Pulmonary artery endothelial cell (primary cell): ENCODE data around the gene GUF1. TPM values are rescaled to one million over a fixed set of nuclear protein-coding genes. Genes with fewer than 3 reads are reported as not detected.
A peak's percentile ranks its signal among the peaks of the same experiment; 100 is the strongest.
"Not testable (repeated sequence)": the region's sequence is repeated elsewhere in the genome, so short reads cannot be mapped to it uniquely, and the experiment has no call there.

ENCODE experiments used
- DNase-seq: peaks from one replicate; pipeline ENCODE4 v3.0.0-alpha.2; 2011; ENCODE audit warnings: low read depth, low spot score
- total RNA-seq: library from RNA; depleted of rRNA; stranded (reverse); fragments of >200 nt; gene quantifications from 2 replicates; pipeline ENCODE4 v1.2.3, GENCODE V29; 2014

Gene GUF1
- total RNA-seq, 1 donor from 2014 or later, result 11.8 TPM

DNA sequence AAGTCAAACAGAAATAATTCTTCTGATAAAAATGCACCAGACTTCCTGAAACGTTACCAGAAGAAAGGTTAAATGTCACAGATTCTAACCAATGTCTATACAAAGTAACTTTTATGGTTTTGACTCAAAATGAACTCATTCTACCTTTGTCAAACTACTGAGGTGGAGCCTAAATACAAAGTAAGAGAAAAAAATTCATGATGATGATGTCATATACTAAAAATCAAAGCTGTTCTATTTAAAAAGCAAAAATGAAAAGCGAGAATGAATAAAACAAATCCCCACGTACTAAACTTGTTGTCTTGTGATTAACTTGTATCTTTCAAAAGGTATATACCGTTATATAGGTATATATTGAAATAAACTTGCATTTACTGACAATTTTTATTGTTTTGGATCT lies 26.5 kb downstream of the GUF1 start:
- no peak for DNase-seq

DNA sequence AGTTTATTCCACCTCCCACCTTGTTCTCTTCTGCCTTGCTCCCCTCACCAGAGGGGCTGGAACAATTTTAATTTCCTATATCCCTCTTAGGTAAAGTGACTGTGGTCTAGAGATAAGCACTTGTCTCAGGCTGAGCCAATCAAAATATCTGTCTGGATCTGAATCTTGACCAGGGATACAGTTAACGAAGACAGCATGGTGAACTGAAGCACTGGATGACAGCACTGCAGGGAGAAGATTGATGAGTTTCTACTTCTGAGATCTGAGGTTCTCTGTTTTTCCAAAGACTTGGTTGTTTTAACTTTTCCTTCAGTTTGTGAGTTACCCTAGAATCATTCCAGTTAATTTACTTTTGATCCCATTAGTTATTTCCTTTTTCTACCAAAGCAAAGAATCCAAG lies 34.9 kb downstream of the GUF1 start:
- no peak for DNase-seq

DNA sequence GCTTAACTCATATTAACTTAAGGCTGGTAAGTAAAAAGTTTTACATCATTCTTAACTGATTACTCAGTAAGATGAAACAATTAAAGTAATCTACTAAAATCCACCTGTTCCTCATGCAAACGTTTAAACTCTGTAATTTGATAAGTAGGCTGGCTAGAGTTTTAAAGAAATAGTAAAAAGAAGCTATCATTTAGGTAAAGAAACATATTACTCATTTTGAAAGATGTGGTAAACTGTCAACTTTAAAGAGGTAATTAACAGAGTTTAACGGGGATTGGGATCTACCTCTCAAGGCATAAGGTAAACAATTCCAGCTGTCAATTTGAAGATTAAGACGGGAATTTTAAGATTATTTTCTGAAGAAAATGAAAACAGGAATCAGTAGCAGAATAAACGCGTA lies 38.4 kb downstream of the GUF1 start:
- DNase-seq, result no peak

DNA sequence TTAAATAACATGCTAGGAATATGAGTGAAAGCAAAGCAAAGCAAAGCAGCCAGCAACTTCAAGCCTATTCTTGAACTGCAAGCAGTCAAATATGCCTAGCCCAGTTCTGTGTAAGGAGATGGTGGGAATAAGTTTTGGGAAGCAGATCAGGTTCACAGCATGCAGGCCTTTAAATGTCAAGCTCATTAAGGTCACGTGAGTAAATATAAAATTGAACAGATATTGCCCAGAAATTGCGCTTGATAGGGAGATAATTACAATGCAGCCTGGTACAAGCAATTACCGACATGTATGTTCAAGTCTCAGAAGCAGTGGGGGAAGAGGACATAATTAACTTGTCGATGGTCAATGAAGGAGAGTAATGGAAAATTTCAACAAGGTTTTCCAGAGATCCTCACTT lies 42.2 kb downstream of the GUF1 start:
- DNase-seq, result no peak

DNA sequence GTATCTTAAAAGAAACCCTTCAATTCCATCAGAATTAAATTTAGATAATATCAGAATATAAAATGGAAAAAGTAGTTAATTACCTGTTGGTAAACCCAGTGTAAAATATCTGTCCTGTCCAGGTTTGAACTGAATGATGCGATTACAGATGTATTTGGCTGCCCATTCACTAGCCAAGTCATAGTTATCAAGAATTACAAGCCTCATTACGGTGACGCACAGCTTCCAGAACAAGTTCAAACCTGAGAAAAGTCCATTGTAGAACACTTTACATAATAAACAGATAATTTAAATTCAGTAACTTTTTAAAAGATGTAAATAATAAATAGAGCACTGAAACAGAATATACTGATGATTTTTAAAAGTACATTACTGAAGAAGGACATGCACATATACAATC lies 43.8 kb downstream of the GUF1 start:
- no peak for DNase-seq

DNA sequence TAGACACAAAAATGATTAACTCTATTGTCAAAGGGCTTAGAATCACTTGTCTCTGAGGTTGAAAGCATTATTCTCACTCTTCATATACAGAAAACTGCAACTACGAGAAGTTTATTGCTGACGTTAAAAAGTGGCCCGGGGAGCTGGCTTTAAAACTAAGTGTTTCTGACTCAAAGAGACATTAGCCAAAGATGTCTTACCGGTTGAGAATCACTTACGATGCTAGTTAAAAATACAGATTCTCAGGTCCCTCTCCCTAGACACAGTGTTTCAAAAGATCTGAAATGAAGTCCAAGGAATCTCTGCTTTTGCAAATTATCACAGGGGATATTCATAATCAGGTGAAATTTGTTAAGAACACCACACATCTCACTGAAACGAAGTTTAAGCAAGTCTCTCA lies 46.9 kb downstream of the GUF1 start:
- DNase-seq, result no peak

DNA sequence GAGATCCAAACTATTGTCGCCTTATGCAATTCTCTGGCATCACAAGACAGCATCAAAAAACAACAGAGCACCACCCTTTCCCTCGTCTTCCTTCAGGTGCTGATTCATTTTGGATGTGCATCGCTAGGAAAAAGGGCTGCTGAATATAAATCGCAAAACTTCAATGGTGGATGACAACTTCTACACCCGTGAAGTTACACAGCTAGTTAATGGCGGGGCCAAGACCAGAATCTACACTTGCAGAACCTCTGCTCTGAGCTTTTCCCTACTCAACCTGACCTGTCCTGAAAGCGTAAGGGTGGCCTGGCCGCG lies 47.5 kb downstream of the GUF1 start:
- DNase-seq, result no peak

DNA sequence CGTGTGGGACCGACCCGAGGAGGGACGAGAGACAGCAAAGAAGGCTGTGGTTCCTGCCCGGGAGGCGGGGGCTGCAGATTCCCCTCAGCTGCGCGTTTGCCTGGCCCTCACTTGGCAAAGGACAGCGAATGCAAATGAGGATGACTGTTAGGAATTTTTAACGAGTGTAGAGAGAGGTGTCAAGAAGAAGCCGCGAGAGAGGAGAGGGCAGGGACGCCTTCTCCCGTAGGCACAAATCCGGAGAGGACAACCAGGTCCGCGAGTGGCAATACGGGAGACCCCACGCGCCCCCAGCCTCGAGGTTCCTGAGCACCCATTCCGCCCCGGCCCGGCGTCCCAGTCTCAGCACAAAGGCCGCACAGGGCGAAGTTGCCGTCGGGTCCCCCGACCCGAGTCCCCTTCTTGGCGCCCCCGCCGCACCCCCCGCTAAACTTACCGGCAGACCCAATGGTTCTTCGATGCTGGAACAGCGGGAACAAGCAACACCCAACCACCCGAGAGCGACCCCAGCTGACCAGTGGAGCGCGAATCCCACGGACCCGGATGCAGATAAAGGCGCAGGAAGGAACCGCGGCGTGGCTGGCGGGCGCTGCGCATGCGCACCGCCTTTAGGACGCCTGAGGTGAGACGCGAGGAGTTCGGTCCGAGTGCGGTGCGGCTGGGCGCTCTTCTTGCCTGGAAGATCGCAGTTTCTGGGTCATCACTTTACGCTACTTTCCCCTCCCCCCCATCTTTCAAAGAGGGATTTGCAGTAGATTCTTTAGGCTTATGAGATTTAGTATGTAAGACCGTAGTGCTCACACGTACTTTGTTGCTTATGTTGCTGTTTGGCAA lies 48.0 kb downstream of the GUF1 start, which contains the start of gene GNPDA2:
Gene GNPDA2 (minus strand): TSS at position 519 of the 834 bp plus-strand sequence. CDS start 4,349 bp downstream, outside the sequence.
- peak; percentile 61 for DNase-seq

DNA sequence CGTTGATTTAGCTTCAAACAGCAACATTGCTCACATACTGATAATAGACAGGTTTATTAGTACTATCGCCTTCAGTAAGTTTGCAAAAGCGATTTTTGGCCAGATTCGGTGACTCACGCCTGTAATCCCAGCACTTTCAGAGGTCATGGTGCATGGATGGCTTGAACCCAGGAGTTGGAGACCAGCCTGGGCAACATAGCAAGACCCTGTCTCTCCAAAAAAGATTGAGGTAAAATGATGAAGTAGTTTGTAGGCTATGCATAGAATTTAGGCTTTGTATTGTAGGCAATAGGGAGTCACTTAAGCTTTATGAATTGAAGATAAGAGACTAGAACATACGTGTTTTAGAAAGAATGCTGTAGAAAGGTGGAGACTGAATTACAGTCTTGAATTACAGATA lies 49.3 kb downstream of the GUF1 start:
- DNase-seq, result no peak

DNA sequence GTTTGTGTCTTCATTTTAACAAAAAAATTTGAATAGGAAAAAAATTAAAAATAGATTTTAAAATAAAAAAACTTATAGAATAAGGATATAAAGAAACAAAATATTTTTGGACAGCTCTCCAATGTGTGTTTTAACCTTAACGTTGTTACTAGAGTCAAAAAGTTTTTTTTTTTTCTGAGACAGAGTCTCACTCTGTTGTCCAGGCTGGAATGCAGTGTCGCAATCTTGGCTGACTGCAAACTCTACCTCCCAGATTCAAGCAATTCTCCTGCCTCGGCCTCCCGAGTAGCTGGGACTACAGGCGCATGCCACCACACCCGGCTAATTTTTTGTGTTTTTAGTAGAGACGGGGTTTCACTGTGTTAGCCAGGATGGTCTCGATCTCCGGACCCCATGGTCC lies 50.5 kb downstream of the GUF1 start:
- DNase-seq, result not testable (repeated sequence)

DNA sequence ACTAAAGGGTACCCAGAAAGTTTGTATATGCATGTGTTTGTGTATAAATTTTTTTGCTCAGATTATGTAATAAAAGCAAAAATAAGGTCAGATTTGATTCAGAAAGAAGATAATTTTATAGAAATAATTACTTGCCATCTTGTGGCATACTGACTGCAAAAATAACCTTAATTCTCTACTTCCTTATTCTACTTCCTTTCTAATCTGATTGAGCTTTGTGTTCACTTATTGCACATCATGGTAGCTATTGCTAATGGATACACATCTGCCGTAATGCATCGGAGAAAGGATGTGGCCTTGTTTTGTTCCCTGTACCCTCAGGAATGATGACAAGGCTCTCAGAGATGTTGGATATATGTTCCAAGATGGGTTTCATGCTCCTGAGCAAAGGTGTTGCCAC lies 58.7 kb downstream of the GUF1 start:
- no peak for DNase-seq

DNA sequence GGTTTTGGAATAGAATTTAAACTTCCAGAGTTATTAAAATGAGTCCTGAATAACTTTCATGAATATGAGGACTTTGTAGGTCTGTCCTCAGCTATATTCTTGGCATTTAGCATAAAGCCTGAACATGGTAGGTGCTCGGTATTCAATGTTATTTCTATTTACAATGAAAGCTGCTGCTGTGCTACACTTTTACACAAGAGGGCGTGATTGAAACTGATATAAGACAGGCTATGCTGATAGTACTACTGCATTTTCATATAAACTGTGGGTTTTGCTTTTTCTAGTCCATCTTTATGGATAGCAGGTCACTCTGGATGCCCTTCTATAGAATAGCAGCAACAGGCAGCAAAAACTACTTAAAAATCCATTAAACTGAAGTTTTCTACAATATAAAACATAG lies 60.4 kb downstream of the GUF1 start:
- no peak for DNase-seq

DNA sequence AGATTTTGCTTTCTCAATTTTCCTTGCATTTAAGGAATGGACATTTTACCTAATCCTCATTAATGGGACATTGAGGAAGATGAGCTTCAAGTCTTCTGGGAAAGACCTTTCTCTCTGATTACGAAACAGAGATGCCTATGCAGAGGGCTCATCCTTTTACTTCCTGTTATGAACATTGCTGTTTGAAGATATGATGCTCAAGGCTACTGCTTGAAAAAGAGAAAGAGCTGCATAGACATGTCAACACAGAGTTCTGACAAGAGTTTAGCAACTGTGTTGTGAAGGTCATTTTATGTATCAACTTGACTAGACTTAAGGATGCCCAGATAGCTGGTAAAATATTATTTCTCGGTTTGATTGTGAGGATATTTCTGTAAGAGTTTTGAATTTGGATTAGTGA lies 62.0 kb downstream of the GUF1 start:
- no peak for DNase-seq

Other genes with a start within 250 kb of the GUF1 start
- gene KCTD8, start 229.6 kb upstream of the GUF1 start, total RNA-seq, result under 0.01 and 0.28 TPM in 2 replicates
- not detected in 2 replicates for gene YIPF7, start 26.8 kb upstream of the GUF1 start, total RNA-seq
- 21.4 and 29.7 TPM in 2 replicates for gene GNPDA2, start 48.1 kb downstream of the GUF1 start, total RNA-seq